Subcutaneous abdominal adipose tissue (tissue), 5 donors: ENCODE results near the gene TREH.

ENCODE experiments used
- H3K27ac ChIP-seq: one replicate; pipeline ENCODE4 v1.7.0; 2013; ENCODE audit warnings: low read depth, mild to moderate bottlenecking, inconsistent platforms, low read length, moderate library complexity
- H3K27me3 ChIP-seq, 5 donors: one replicate each; pipeline ENCODE4 v1.7.0; 2013; ENCODE audit warnings: low read length in 5 of 5, inconsistent platforms in 1 of 5; ENCODE audit not compliant: control insufficient read depth in 5 of 5, insufficient read depth in 4 of 5
- H3K36me3 ChIP-seq, 5 donors: one replicate each; pipeline ENCODE4 v1.7.0; 2013; ENCODE audit warnings: low read length in 5 of 5; ENCODE audit not compliant: control insufficient read depth in 5 of 5, insufficient read depth in 5 of 5
- H3K4me1 ChIP-seq, 5 donors: one replicate each; pipeline ENCODE4 v1.7.0; 2013; ENCODE audit warnings: low read length in 5 of 5, mild to moderate bottlenecking in 3 of 5, moderate library complexity in 1 of 5; ENCODE audit not compliant: control insufficient read depth in 5 of 5, insufficient read depth in 5 of 5
- H3K4me3 ChIP-seq, 5 donors: one replicate each; pipeline ENCODE4 v1.7.0; 2013; ENCODE audit warnings: low read length in 5 of 5, low read depth in 1 of 5
- H3K9ac ChIP-seq, 5 donors: one replicate each; pipeline ENCODE4 v1.7.0; 2013; ENCODE audit warnings: low read length in 5 of 5, mild to moderate bottlenecking in 4 of 5, moderate library complexity in 3 of 5
- H3K9me3 ChIP-seq, 5 donors: one replicate each; pipeline ENCODE4 v1.7.0; 2013; ENCODE audit warnings: low read length in 5 of 5; ENCODE audit not compliant: control insufficient read depth in 5 of 5
- donor health status: healthy.
- donor health status: healthy.
- donor health status: healthy.
- donor health status: healthy.
- donor health status: healthy.

The TREH gene

GRCh38 chr11:118608360-118609227, 70.9 kb downstream of the TREH start:
- peak overlapping the region; percentile 92 for H3K27ac ChIP-seq
- peak overlapping the region; percentile 82 to 97 (median 89) for H3K9ac ChIP-seq
- H3K36me3 ChIP-seq, result peaks cover 0 to 5% (median 4%) of the 10 kb centered on the region in 5 donors
- H3K27me3 ChIP-seq, result peaks cover 0 to 3% (median 0%) of the 10 kb centered on the region in 5 donors
- H3K4me3 ChIP-seq, result peak overlapping the region; percentile 78 to 86 (median 80)
- H3K9me3 ChIP-seq, result no peaks in the 10 kb centered on the region
- H3K4me1 ChIP-seq, result peaks cover 30 to 90% (median 81%) of the 10 kb centered on the region in 5 donors

DNA sequence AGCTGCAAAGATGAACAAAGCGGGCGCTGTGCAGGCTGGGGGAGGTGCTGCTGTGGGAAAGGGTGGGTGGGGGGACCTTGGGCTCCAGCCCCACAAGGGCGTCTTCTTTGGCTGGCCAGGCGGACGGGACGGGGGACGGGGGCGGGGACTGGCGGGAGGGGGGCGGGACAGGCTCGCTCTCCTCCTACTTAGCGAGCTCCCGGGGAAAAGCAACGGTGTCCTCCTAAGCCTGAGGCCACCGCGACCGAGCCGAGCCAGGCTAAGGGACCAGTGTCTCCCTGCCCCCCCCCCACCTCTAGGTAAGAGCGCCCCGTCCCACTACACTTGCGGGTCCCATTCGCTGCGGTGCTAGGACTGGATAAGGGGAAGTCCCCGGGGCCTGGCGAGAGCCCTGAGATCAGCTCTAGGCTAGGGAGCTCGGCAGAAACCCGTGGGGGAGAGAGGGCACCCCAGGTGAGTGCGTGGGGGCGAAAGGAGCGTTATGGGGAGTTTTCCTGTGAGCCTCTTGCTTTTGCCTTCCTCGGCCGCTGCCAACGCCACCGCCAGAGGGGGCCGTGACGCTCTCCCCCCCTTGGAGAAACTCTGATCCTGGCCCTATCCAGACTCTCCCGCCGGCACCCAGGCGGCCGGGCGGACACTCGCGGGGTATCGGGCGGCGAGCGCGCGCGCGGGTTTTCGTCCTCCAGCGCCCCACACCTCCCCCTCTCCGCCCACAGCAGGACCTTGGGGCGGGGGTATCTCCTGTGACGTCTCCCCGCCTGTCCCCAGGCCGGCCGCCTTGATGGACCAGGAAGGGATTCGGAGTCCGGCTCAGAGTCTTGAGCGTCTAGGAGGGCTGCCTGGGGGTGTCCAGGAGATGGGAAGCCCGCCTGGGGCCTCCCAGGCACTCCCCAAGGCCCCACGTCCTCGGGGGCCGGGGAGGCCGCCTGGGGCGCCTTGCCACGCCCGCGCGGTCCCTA, 71.8 kb downstream of the TREH start, which contains the start of gene PHLDB1:
PHLDB1 (plus strand) TSS at position 215 of the 959 bp plus-strand sequence. CDS start 6,222 bp downstream, outside the sequence.
- Histone ChIP-seq H3K4me3 (peak within 1 kb of the TSS; percentile 72 to 86 (median 80)), H3K9me3 (no peaks in the 10 kb centered on the region), H3K36me3 (no peaks in the 10 kb centered on the region), H3K27ac (peak within 1 kb of the TSS; percentile 92), H3K4me1 (peaks cover 31 to 90% (median 79%) of the 10 kb centered on the region in 5 donors), H3K27me3 (peaks cover 0 to 3% (median 0%) of the 10 kb centered on the region in 5 donors), H3K9ac (peak within 1 kb of the TSS; percentile 63 to 97 (median 89))
